ENCODE data around the gene CHRM4. TPM values are rescaled to one million over a fixed set of nuclear protein-coding genes. Genes with fewer than 3 reads are reported as not detected.

The CHRM4 gene
- total and polyA plus RNA-seq, 2 donors: 0.21 to 0.56 TPM

- WGBS: 72% methylated on average over 21 of the region's 21 CpGs
- Histone ChIP-seq H3K4me3 (ENCODE audit: low read depth, low read length) (no peak overlapping the region), H3K4me1 (ENCODE audit: insufficient read depth) (no peaks in the 10 kb centered on the region), H3K36me3 (ENCODE audit: insufficient read depth) (no peaks in the 10 kb centered on the region), H3K27ac (ENCODE audit: low read depth) (peak overlapping the region; percentile 45)
- no peak for DNase-seq (ENCODE audit: extremely low spot score)
Measured at GRCh38 chr11:46363455-46364005, 28.0 kb downstream of the CHRM4 start.

DNA sequence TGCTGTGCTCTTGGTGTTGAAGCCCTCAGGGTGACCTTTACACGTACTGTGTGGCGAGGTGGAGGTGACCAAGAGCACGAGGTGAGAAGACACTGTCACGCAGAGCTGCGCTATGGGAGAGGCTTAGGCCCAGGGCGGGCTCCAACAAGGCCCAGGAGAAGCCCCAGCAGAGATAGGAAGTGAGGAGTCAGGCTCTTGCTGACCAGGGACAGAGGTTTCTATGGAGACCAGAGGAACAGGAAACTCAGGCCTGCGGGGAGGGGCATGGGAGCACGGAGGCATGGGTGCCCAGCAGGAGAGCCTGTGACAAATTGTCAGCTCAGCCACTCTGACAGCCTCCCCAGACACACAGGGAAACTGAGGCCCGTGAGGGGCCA lies 28.6 kb downstream of the CHRM4 start:
- no peak overlapping the region for H3K4me3 ChIP-seq (ENCODE audit: low read depth, low read length)
- 54% methylated on average over 9 of the region's 9 CpGs for whole genome bisulfite sequencing
- H3K36me3 ChIP-seq (ENCODE audit: insufficient read depth): no peaks in the 10 kb centered on the region
- H3K4me1 ChIP-seq (ENCODE audit: insufficient read depth): no peaks in the 10 kb centered on the region
- H3K27ac ChIP-seq (ENCODE audit: low read depth): peak overlapping the region; percentile 45
- DNase-seq (ENCODE audit: extremely low spot score): no peak

DNA sequence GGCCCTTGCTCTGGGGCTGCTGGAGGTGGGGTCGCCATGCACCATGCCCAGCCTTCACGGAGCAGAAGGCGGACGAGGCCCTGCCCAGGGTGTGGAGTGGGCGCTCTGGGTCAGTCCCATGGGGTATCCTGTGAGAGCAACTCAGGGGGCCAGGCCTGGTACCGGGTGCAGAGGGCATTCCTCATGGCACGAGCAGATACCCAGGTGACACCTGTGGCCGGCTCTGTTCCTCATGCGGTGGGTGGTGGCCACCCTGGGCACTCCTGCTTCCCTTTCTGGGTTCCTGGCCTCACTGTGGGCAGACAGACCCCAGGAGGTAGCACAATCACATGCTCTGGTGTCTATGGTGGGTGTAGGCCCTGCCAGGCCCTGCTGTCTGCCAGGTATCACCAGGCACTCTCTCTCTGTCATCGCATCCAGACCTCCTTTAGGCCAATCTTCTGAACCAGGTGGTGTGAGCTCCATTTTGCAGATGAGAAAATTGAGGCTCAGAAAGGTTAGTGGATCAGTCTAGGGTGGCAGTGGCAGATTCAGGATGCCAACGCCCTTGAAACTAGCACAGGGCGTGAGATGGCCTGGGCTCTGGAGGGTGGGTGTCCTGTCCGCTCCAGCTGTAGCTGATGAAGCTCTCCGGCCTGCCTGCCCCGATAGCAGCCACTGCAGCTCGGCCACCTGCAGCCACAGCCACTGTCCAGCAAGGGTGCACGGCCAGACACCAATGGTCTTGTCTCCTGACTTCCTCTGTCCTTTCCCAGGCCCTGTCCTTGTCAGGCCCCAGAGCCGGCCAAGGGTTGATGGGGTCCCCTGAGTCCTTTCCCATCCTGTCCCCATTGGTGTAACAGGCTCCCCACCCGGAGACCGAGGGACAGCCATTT lies 29.2 kb downstream of the CHRM4 start:
- Histone ChIP-seq H3K4me1 (ENCODE audit: insufficient read depth) (no peaks in the 10 kb centered on the region), H3K36me3 (ENCODE audit: insufficient read depth) (no peaks in the 10 kb centered on the region), H3K27ac (ENCODE audit: low read depth) (peak overlapping the region; percentile 1), H3K4me3 (ENCODE audit: low read depth, low read length) (no peak overlapping the region)
- no peak for DNase-seq (ENCODE audit: extremely low spot score)
- 78% methylated on average over 20 of the region's 20 CpGs for WGBS

- 14% methylated on average over 26 of the region's 26 CpGs for WGBS
- Histone ChIP-seq H3K4me3 (ENCODE audit: low read depth, low read length) (no peak overlapping the region), H3K36me3 (ENCODE audit: insufficient read depth) (no peaks in the 10 kb centered on the region), H3K27ac (ENCODE audit: low read depth) (peak overlapping the region; percentile 13), H3K4me1 (ENCODE audit: insufficient read depth) (no peaks in the 10 kb centered on the region)
- DNase-seq (ENCODE audit: extremely low spot score): no peak
Measured at GRCh38 chr11:46361283-46362155, 30.1 kb downstream of the CHRM4 start.

GRCh38 chr11:46360878-46361277 lies 30.7 kb downstream of the CHRM4 start:
- Histone ChIP-seq H3K4me1 (ENCODE audit: insufficient read depth) (no peaks in the 10 kb centered on the region), H3K27ac (ENCODE audit: low read depth) (peak overlapping the region; percentile 13), H3K4me3 (ENCODE audit: low read depth, low read length) (no peak overlapping the region), H3K36me3 (ENCODE audit: insufficient read depth) (no peaks in the 10 kb centered on the region)
- no peak for DNase-seq (ENCODE audit: extremely low spot score)
- 48% methylated on average over 7 of the region's 7 CpGs for WGBS

GRCh38 chr11:46359953-46360352 lies 31.6 kb downstream of the CHRM4 start:
- Histone ChIP-seq H3K36me3 (ENCODE audit: insufficient read depth) (no peaks in the 10 kb centered on the region), H3K27ac (ENCODE audit: low read depth) (no peak overlapping the region), H3K4me3 (ENCODE audit: low read depth, low read length) (no peak overlapping the region), H3K4me1 (ENCODE audit: insufficient read depth) (no peaks in the 10 kb centered on the region)
- WGBS: 46% methylated on average over 1 of the region's 1 CpG
- DNase-seq (ENCODE audit: extremely low spot score): no peak

GRCh38 chr11:46357483-46357936 lies 34.1 kb downstream of the CHRM4 start:
- 87% methylated on average over 11 of the region's 11 CpGs for WGBS
- H3K4me3 ChIP-seq (ENCODE audit: low read depth, low read length): no peak overlapping the region
- no peak overlapping the region for H3K27ac ChIP-seq (ENCODE audit: low read depth)
- DNase-seq (ENCODE audit: extremely low spot score): no peak
- no peaks in the 10 kb centered on the region for H3K36me3 ChIP-seq (ENCODE audit: insufficient read depth)
- no peaks in the 10 kb centered on the region for H3K4me1 ChIP-seq (ENCODE audit: insufficient read depth)

- H3K27ac ChIP-seq (ENCODE audit: low read depth): no peak overlapping the region
- DNase-seq (ENCODE audit: extremely low spot score): no peak
- no peaks in the 10 kb centered on the region for H3K36me3 ChIP-seq (ENCODE audit: insufficient read depth)
- 86% methylated on average over 7 of the region's 7 CpGs for WGBS
- no peak overlapping the region for H3K4me3 ChIP-seq (ENCODE audit: low read depth, low read length)
- H3K4me1 ChIP-seq (ENCODE audit: insufficient read depth): no peaks in the 10 kb centered on the region
Measured at GRCh38 chr11:46356924-46357482, 34.6 kb downstream of the CHRM4 start.

- 38% methylated on average over 9 of the region's 9 CpGs for WGBS
- H3K4me3 ChIP-seq (ENCODE audit: low read depth, low read length): no peak overlapping the region
- H3K27ac ChIP-seq (ENCODE audit: low read depth): no peak overlapping the region
- H3K36me3 ChIP-seq (ENCODE audit: insufficient read depth): no peaks in the 10 kb centered on the region
- no peak for DNase-seq (ENCODE audit: extremely low spot score)
- no peaks in the 10 kb centered on the region for H3K4me1 ChIP-seq (ENCODE audit: insufficient read depth)
Measured at GRCh38 chr11:46353698-46354097, 37.9 kb downstream of the CHRM4 start.

DNA sequence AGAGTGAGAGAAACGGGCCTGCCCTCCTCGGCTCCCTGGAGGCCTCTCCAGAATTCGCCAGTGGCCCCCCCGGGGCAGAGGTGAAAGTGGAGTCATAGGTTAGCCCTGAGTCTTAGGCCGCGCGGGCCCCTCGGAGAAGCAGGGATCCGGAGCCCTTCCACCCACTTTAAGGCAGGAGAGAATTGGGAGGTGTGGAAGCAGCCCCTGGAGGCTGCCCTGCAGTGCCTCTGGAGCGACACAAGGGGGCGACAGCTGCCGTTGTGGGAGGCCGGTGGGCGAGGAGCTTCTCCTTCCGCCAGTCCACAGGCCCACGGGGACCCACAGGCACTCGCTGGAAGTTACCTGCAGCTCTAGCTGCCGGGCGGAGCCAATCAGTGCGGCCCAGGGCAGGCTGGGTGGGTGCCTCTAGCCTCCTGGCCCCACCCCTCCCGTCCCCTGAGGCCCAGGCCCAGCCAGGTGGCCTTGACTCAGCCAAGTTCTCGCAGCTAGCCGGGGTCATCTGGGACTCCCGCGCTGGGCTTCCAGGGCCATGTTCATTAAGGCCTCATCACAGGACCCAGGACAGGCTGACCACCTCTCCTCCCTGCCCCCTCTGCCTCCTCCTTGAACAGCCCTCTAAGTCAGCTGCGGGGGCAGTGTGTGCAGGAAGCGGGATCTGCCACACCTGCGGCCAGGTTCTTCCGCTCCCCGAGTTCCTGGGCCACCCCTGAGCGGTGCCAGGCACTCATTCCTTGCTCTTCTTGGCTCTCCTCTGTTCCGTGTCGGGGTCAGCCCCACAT lies 39.3 kb downstream of the CHRM4 start:
- Histone ChIP-seq H3K27ac (ENCODE audit: low read depth) (no peak overlapping the region), H3K4me3 (ENCODE audit: low read depth, low read length) (no peak overlapping the region), H3K4me1 (ENCODE audit: insufficient read depth) (no peaks in the 10 kb centered on the region), H3K36me3 (ENCODE audit: insufficient read depth) (no peaks in the 10 kb centered on the region)
- WGBS: 62% methylated on average over 33 of the region's 33 CpGs
- no peak for DNase-seq (ENCODE audit: extremely low spot score)

- no peak overlapping the region for H3K27ac ChIP-seq (ENCODE audit: low read depth)
- H3K4me3 ChIP-seq (ENCODE audit: low read depth, low read length): no peak overlapping the region
- no peak for DNase-seq (ENCODE audit: extremely low spot score)
- no peaks in the 10 kb centered on the region for H3K4me1 ChIP-seq (ENCODE audit: insufficient read depth)
- WGBS: 80% methylated on average over 5 of the region's 5 CpGs
- H3K36me3 ChIP-seq (ENCODE audit: insufficient read depth): no peaks in the 10 kb centered on the region
Measured at GRCh38 chr11:46351606-46352005, 40.0 kb downstream of the CHRM4 start.

GRCh38 chr11:46351148-46351547 lies 40.4 kb downstream of the CHRM4 start:
- Histone ChIP-seq H3K27ac (ENCODE audit: low read depth) (no peak overlapping the region), H3K36me3 (ENCODE audit: insufficient read depth) (no peaks in the 10 kb centered on the region), H3K4me1 (ENCODE audit: insufficient read depth) (no peaks in the 10 kb centered on the region), H3K4me3 (ENCODE audit: low read depth, low read length) (no peak overlapping the region)
- DNase-seq (ENCODE audit: extremely low spot score): no peak
- whole genome bisulfite sequencing: 92% methylated on average over 8 of the region's 8 CpGs

- Histone ChIP-seq H3K4me3 (ENCODE audit: low read depth, low read length) (no peak overlapping the region), H3K4me1 (ENCODE audit: insufficient read depth) (no peaks in the 10 kb centered on the region), H3K27ac (ENCODE audit: low read depth) (no peak overlapping the region), H3K36me3 (ENCODE audit: insufficient read depth) (no peaks in the 10 kb centered on the region)
- no peak for DNase-seq (ENCODE audit: extremely low spot score)
- 65% methylated on average over 3 of the region's 3 CpGs for WGBS
Measured at GRCh38 chr11:46350695-46351094, 40.9 kb downstream of the CHRM4 start.

All from urinary bladder (tissue), 4 donors.